Inferior parietal cortex (tissue), 1 donor: ENCODE measurements around the gene HUNK.
"Not testable (repeated sequence)": the region's sequence is repeated elsewhere in the genome, so short reads cannot be mapped to it uniquely, and the experiment has no call there.

Experiments used
- DNase-seq: peaks from one replicate; pipeline ENCODE4 v3.0.0-alpha.2; 2016; ENCODE audit errors: extremely low spot score

The HUNK gene

DNA sequence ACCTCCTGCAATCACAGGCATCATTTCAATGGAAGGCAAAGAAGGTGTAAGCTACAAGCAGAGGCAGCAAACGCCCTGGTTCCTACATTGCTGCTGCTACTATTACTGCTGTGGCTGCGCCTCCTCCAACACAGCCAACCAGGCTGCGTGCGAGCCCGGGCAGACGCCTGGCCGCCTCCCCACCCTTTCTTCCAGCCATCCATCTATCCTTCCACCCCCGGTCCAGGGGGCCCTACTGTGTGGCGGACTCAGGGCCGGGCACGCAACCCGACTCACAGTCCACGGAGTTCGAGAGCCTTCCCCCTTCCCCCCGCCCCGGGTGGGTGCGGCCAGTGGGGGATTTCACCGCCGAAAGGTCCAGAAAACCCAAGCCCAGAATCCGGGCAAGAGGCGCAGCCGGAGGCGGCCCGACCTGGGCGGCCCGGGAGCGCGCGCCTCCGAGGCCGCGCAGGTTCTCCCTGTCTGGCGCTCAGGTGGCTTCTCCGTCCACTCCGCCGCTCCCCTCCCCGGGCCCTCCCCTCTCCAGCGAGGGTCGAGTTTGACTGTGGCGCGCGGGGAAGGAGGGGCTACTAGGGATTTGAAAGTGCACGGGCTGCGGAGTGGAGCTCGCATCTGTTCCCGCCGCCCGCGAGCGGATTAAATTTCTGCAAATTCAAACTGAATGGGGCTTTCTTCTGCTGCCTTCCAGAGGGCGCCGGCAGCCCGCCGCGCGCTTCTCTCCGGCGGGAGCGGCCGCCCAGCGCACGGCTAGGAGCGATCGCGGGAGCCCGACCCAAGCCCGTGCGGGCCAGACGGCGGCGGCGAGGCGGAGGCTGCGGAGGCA is at the start of gene HUNK:
Gene HUNK, plus strand, starts transcription at position 569 of the 823 bp plus-strand sequence. CDS start 655 bp downstream, outside the sequence.
- DNase-seq = no peak

DNA sequence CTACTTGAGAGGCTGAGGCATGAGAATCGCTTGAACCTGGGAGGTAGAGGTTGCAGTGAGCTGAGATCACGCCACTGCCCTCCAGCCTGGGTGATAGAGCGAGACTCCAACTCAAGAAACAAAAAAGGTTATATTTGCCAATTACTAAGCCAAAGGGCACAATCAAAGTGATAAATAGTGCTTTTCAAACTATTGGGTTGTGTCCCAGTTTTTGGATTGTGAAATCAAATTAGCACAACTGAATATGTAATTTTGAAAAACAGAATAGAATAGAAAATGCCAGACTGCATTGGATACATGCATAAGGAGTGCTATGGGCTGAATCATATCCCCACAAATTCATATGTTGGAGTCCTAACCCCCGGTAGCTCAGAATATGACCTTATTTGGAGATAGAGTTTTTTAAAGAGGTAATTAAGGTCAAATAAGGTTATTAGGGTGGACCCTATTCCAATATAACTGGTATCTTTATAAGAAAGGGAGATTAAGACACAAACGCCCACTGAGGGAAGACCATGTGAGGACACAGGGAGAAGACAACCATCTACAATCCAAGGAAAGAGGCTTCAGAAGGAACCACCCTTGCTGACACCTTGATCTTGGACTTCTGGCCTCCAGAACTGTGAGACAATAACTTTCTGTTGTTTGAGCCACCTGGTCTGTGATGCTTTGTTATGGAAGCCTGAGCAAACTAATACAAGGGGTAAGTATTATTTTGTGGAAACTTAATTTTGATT is 42.9 kb upstream of the HUNK start:
- no peak for DNase-seq

DNA sequence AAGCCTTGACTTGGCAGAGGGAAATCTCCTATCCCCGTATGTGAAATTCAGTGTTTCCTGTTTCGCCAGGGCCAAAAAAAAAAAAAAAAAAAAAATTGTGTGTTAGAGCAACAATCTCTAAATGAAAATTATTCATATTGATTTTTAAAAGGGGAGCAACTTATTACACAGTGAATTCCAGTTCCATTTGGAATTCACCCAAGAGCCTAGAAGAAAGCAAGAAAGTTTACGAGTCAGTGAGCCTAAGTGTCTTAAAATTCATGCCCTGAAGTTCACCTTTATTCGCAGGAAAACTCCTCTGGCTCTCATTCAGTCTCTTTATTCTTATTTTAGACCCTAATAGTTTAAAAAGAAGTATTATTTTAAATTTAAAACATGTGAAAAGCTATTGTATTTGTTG is 42.1 kb upstream of the HUNK start:
- no peak for DNase-seq

DNA sequence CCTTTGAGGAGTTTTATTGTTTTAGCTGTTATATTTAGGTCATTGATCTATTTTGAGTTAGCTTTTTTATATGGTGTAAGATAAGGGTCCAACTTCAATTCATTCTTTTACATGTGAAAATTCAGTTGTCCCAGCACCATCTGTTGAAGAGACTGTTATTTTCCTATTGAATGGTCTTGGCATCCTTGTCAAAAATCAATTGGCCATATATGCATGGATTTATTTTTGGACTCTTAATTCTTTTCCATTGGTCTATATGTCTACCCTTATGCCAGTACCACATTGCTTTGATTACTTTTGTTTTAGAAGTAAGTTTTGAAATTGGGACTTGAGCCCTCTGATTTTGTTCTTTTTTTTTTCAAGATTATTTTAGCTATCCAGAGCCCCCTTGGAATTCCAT is 35.8 kb upstream of the HUNK start:
- no peak for DNase-seq

DNA sequence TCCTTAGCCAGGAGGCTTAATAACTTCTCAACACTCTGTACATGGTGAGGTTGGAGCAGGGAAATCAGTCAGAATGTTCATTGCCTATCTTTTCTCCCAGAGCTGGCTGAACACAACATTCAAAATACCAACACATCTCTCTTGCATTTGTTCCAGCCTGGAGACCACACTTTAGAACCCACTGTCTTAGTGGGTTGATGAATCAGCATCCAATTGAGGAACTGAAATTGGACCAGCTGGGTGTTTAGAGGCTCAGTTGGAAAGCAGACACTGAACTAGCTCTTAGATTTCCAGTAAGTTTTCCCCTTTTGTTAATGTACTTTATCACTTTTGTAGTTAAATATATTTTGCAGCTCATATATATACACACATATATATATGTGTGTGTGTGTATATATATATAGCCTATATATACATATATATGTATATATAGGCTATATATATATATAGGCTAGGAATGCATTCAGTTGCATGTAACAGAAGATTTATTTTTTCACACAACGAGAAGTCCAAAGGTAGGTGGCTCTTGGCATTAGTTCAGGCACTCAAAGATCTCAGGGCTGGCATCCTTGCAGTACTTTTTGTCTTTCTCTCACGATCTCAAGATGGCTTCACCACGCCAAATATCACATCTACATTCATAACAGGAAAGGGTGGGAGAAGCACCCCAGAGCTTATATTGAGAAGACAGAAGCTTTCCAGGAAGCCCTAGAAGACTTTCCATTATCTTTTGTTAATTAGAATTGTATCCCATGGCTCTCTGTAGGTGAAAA is 35.0 kb upstream of the HUNK start:
- peak; percentile 59 for DNase-seq

DNA sequence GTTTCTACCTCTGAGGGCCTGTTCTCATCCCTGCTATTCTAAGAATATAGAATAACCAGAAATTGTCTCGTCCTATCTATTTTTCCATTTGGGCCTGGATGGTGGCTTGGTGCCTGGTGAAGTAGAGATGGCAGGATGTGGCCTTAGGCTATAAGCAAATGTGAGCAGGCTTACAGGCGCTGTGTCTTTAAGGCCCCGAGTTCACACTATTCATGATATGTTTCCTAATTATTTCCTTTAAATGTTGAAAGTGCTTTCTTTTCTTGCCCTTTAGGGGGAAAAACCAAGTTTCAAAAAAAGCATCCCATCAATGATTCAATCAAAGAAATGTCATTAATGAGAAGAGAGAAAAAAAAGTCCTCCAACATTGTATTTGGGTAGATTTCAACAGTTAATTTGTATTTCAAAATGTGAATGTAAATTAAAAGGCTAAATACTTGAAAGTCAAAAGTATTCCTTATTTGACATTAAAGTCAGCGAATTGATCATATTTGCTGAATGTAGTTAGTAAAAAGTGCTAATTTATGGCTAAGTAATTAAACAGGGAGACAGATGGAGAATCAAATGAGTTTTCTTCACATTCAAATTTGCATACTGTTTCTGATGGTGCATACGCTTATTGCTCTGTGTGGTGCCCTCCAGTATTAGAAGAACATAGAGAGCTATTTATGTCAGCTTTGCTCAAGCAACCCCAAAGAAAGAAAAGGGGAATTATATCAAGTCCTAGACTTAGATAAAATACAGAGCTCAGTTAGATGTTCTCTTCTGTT is 34.0 kb upstream of the HUNK start:
- no peak for DNase-seq

DNA sequence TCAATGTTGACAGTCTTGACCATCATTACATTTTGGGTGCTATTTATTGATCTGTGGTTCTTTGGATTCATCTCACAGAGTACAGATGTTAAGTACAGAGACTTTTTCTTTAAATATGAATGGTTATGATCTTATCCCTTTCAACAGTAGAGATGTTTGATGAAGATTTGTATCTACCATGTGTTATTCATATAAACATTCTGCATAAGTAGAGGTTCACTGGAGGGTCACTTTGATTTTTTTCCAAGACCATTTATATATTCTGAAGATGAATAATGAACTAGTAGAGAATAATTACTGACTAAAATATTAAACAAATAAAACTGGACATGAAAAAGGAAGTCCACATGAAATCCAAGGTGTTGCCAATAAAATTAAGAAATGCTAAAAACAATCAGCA is 28.6 kb upstream of the HUNK start:
- DNase-seq = no peak

DNA sequence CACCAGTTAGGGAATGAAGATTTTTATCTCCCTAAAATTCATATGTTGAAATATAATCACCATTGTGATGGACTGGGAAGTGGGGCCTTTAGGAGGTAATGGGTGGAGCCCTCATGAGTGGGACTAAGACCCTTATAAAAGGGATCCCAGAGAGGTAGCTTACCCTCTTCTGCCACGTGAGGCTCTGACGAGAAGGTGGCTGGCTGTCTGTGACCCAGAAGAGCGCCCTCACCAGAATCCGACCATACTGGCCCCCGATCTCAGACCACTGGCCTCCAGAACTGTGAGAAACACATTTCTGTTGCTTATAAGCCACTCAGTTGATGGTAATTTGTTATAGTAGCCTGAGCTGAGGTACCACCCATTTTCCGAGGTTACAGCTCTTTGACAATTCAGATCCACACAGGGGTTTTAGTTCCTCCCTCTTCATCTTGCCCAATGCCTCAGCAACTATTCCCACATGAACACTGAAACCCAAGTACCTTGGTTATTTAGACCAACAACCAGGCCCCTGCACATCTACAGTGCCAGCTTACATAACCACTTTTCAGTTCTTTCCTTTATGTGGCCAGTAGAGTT is 27.6 kb upstream of the HUNK start:
- DNase-seq = no peak

DNA sequence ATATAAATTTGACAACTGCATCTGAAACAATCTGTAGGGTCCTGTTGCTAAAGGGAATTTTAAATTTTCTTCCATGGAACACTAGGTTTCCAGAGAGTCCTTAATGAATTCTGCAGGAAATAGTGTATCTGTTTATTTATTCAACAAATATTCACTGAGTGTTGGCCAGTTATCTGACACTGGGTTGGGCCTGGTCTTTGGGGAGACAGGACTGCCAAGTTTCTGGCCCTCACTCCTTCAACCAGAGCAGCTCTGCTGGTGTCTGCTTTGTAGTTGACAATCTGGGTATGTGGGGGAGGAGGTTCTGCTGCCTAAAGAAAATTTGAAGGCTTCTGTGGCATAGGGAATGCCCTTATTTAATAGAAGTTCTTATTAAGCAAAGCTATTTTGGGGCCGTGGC is 26.1 kb upstream of the HUNK start:
- no peak for DNase-seq

DNA sequence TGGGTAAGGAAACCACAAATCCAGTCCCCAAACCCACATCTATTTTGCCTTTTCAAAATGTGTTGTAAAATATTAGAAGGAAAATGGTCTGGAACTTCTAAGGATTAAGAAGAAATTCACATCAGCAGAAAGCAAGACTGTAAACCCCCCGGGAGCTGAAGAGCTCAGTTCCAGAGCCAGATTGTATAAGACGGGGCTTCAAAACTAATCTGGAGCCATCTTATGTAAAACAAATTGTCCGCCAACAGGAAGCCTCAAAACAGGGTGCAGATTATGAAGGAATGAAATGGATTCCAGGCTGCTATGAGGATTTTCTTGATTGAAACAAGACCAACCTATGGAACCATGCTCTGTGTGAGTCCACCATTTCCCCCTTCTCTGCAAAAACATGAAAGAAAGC is 25.1 kb upstream of the HUNK start:
- DNase-seq = no peak

DNA sequence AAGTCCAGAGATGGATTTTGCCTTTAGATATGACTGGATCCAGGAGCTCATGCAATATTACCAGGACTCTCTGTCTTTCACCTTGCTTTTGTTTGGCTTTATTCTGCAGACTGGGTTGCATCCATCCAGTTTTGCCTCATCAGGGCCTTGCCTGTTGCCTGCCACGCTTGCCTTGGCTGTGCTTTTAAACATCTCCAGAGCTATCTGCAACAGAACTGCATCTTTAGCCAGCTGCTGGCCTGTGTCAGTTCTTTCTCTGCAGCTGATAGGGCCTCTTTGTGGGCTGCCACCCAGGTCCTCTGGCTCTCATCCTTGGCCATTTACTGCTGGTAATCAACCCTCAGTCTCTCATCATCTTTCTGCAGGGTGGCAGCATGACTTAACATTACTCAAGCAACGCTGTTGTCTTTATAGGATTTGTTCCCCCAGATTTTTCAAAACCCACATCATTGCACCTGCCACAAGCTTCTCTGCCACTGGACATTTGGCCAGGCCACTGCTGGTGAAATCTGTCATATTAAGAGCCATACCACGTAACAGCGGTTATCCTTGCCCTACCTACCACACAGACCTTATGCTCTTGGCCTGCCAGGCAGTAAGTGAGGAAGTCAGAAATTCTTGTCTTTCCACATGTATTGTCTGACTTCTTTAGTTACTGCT is 24.4 kb upstream of the HUNK start:
- no peak for DNase-seq

DNA sequence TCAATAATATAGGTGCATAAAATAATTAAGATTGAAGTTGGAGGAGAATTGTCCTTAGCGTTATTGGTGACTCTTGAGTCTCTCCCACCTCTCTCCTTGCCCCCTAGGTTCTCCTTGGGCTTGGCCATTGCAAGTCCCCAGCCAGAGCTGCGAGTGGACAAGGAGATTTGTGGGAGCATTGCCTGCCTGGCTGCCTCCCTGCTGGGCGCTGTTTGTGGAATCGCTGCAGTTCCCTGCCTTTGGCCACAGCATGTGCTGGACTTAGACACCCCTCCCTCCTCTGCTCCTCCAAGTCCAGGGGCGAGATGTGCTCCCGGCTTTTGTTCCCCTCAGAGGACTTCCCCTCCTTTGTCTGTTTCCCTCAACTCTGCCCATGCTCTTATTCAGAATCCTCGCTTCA is 21.9 kb upstream of the HUNK start:
- DNase-seq = no peak

DNA sequence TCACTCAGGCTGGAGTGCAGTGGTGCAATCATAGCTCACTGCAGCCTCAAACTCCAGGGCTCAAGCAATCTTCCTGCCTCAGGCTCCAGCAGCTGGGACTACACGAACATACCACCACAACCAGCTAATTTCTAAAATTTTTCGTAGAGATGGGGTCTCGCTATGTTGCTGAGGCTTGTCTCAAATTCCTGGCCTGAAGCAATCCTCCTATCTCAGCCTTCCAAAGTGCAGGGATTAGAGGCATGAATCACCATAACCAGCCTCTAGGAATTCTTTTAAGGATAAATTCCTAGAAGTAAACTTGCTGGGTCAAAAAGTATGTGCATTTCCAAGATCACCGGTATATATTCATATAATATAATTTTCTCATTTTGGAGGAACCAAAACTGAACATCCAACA is 17.6 kb upstream of the HUNK start:
- no peak for DNase-seq

DNA sequence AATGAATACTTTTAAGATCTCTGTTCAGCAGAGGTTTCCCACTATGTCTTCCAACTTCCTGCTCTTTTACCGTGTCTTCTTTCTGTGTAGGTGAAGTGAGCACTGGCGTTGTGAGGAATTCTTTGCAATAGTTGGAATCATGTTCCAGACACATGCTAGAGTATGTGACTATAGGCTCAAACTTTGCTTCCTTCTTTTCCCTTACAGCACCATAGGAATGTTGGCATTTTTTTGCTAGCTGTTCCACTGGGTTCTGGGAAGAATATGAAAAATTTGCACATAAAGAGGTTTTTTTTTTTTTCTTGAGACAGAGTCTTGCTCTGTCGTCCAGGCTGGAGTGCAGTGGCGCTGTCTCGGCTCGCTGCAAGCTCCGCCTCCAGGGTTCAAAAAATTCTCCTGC is 15.7 kb upstream of the HUNK start:
- DNase-seq = no peak

DNA sequence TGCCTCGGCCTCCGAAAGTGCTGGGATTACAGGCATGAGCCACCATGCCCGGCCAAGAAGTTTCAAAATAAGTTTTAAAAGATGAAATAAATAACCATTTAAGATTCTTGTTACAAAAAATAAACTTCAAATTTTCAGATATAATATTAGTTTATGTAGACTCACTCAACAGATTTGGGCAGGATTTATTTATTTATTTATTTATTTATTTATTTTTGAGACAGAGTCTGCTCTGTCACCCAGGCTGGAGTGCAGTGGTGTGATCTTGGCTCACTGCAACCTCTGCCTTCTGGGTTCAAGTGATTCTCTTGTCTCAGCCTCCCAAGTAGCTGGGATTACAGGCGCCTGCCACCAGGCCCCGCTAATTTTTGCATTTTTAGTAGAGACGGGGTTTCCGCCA is 15.2 kb upstream of the HUNK start:
- not testable (repeated sequence) for DNase-seq

DNA sequence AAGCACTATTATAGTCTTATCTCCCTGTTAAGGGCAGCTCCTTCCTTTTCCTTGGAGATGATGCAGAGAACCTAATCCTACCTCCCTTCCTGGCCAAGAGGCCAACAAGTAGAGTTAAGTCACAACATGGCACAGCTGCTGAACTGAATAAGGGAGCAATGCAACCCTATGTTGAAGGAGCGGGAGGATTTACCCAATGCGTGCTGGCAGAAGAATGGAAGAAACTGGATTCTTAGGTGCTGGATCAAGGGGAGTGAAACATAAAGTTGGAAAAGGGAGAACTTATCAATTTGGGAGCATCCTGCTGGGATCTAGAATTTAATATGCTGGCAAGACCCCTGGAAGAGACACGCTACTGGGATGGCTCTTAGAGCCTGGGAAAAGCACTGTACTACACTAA is 12.0 kb upstream of the HUNK start:
- DNase-seq = no peak

DNA sequence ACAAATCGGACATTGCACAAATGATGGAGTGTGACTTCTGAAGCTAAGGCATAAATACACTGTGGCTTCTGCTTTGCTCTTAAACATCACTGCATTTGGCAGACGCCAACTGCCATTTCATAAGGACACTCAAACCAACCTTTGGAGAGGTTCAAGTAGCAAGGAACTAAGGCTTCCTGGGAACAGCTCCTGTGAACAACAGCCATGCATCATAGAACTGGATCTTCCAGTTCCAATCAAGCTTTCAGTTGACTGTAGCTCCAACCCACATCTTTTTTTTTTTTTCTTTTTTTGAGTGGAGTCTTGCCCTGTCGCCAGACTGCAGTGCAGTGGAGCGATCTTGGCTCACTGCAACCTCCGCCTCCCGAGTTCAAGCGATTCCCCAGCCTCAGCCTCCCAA is 10.7 kb upstream of the HUNK start:
- DNase-seq = no peak

DNA sequence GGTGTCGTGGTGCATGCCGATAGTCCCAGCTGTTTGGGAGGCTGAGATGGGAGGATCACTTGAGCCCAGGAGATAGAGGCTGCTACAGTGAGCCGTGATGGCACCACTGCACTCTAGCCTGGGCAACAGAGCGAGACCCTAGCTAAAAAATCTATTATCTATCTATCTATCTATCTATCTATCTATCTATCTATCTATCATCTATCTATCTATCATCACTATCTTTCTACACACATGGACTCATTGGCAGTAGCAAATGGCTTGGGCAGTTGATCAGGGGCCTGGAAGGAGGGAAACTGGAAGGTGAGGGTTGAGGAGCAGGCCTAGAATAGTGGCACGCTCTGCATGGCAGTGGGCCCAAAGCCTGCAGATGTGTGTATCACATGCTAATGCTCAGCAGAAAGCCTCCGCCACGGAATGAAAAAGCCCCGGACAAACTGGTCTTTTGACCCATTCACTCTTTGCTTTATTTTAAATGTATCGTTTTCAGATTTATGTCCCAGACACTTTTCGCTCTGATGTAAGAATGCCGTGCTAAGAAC is 7.3 kb upstream of the HUNK start:
- no peak for DNase-seq

DNA sequence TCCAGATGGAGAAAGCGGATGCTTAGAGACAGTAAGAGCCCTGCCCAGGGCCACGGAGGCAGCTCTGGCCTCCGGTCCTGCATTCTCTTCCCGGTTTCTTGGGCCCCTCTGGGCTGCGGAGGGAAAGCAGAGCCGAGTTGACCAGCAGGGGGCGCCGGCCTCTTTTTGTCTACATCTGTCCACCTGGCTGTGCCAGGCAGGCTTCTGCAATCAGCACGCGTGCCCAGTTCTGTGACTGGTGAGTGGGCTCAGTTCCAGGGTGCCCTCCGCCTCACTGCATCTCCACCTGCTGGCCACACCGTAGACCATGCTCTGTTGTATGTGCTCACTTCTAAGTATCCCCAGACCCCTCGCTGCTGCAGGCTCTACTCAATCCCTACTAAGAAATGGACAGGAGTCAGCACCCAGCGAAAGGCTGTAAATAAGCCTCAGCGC is 6.7 kb upstream of the HUNK start:
- peak; percentile 87 for DNase-seq

DNA sequence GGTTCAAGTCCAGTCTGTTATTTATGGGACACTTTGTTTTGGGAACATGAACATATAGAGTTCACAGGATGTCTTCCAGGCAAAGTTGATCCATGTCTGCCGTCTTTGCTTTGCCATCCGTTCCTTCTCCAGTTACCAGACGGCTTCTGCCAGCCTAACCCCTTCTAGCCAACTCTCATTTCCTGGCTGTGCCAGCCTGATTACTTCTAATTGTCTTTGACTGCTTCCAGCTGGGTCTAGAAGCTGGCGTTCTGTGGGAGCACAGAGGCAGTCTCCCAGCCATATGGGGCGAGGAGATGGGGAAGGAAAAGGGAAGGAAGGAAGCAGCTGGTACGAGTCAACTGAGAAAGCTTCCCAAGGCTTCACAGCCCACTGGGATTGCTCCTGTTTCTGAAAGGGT is 3.1 kb upstream of the HUNK start:
- DNase-seq = no peak
